HCT116 (cell line): ENCODE results near the gene FRAT2. TPM values are rescaled to one million over a fixed set of nuclear protein-coding genes. Genes with fewer than 3 reads are reported as not detected.

Source experiments
- ATAC-seq: fragments of 200-7000 bp; cut with Tn5 transposase; 2 replicates; pipeline ENCODE4 v1.9.1; 2020; ENCODE audit warnings: mild to moderate bottlenecking, moderate library complexity
- Bru-seq: library from RNA; stranded (reverse); fragments of 400-500 nt; gene quantifications from one replicate; lab custom pipeline; 2021; lab: Mats Ljungman, UMichigan
- BruChase-seq, 2 experiments: library from RNA; stranded (reverse); fragments of 400-500 nt; gene quantifications; one replicate each; lab custom pipeline; 2021; lab: Mats Ljungman, UMichigan
- BruUV-seq: library from RNA; stranded (reverse); fragments of 400-500 nt; replicated peaks from 2 replicates; lab custom pipeline; 2021; lab: Mats Ljungman, UMichigan
- CTCF ChIA-PET: fragments of 300-600 bp; sonication (Branson Sonifier 250); formaldehyde crosslinking; loops from one replicate; lab custom pipeline; 2021; ENCODE audit warnings: antibody characterized with exemption; lab: Charles Lee
- POLR2A ChIA-PET: fragments of 300-600, 350-600 bp; sonication (Branson Sonifier 250); formaldehyde crosslinking; loops from one replicate; lab custom pipeline; 2021; ENCODE audit warnings: antibody characterized with exemption; lab: Charles Lee
- RAD21 ChIA-PET, 2 experiments: fragments of 300-600 bp; sonication (Branson Sonifier 250); formaldehyde crosslinking; loops; one replicate each; lab custom pipeline; 2023; ENCODE audit warnings: low total read pairs in 2 of 2; ENCODE audit not compliant: uncharacterized antibody in 2 of 2, unreplicated experiment in 2 of 2, low non-redundant PET in 1 of 2; lab: Charles Lee
- DNase-seq: peaks from one replicate; pipeline ENCODE4 v3.0.0-alpha.2; 2010; ENCODE audit warnings: low read depth, low spot score
- H2AFZ ChIP-seq: fragments of 200-600 bp; shearing (Covaris generic), sonication (generic); 2 replicates; pipeline ENCODE4 v1.6.1; 2017; ENCODE audit warnings: low read depth, mixed run types, mixed read lengths, antibody characterized with exemption, low read length; ENCODE audit not compliant: poor library complexity, severe bottlenecking
- H3K27ac ChIP-seq: 2 replicates; pipeline ENCODE4 v1.5.1; 2012; ENCODE audit warnings: low read depth, low read length
- H3K27me3 ChIP-seq: fragments of 200-600 bp; sonication (generic); 2 replicates; pipeline ENCODE4 v1.6.1; 2016; ENCODE audit warnings: mixed run types, low read length, mixed read lengths; ENCODE audit not compliant: insufficient read depth
- H3K36me3 ChIP-seq, 2 experiments: fragments of 200-500 bp in 1 of 2; fragments of 200-600 bp in 1 of 2; sonication (Bioruptor generic) in 1 of 2; sonication (generic) in 1 of 2; 2 replicates each; pipeline versions ENCODE4 v1.5.1 to v1.6.1; 2014 to 2016; ENCODE audit warnings: low read length in 2 of 2, inconsistent platforms in 1 of 2, mixed read lengths in 1 of 2, mixed run types in 1 of 2; ENCODE audit not compliant: insufficient read depth in 2 of 2, control insufficient read depth in 1 of 2
- H3K4me1 ChIP-seq, 2 experiments: fragments of 200-600 bp in 1 of 2; sonication (generic) in 1 of 2; 2 replicates each; pipeline versions ENCODE4 v1.5.1 to v1.6.1; 2012 to 2017; ENCODE audit warnings: low read length in 2 of 2, inconsistent platforms in 1 of 2, mild to moderate bottlenecking in 1 of 2, mixed read lengths in 1 of 2, mixed run types in 1 of 2, moderate library complexity in 1 of 2; ENCODE audit not compliant: insufficient read depth in 2 of 2, control insufficient read depth in 1 of 2
- H3K4me2 ChIP-seq: fragments of 200-600 bp; sonication (generic); 2 replicates; pipeline ENCODE4 v1.6.1; 2017; ENCODE audit warnings: mixed run types, low read length, mixed read lengths
- H3K4me3 ChIP-seq, 2 experiments: fragments of 200-600 bp in 1 of 2; sonication (generic) in 1 of 2; replicated peaks in 1 of 2; 2 replicates each; pipeline ENCODE4 v1.5.1; 2011 to 2016; ENCODE audit warnings: low read length in 2 of 2, control low read depth in 1 of 2, low read depth in 1 of 2, mild to moderate bottlenecking in 1 of 2, mixed read lengths in 1 of 2, mixed run types in 1 of 2
- H3K79me2 ChIP-seq: fragments of 200-600 bp; sonication (generic); 2 replicates; pipeline ENCODE4 v1.6.1; 2017; ENCODE audit warnings: mild to moderate bottlenecking, mixed run types, low read length, moderate library complexity, mixed read lengths; ENCODE audit not compliant: insufficient read depth
- H3K9ac ChIP-seq: fragments of 200-600 bp; sonication (generic); 2 replicates; pipeline ENCODE4 v1.6.1; 2016; ENCODE audit warnings: low read length, mixed read lengths
- H3K9me2 ChIP-seq: fragments of 200-600 bp; sonication (generic), shearing (Covaris generic); 2 replicates; pipeline ENCODE4 v1.6.1; 2017; ENCODE audit warnings: mixed run types, mild to moderate bottlenecking, moderate library complexity; ENCODE audit not compliant: insufficient read depth
- H3K9me3 ChIP-seq, 2 experiments: fragments of 200-500 bp in 1 of 2; fragments of 200-600 bp in 1 of 2; sonication (Bioruptor generic) in 1 of 2; sonication (generic) in 1 of 2; 2 replicates each; pipeline ENCODE4 v1.6.1; 2014 to 2017; ENCODE audit warnings: low read length in 2 of 2, mixed read lengths in 2 of 2, inconsistent platforms in 1 of 2, low read depth in 1 of 2, mild to moderate bottlenecking in 1 of 2, mixed run types in 1 of 2, moderate library complexity in 1 of 2; ENCODE audit not compliant: control insufficient read depth in 1 of 2, insufficient read depth in 1 of 2
- H4K20me1 ChIP-seq: fragments of 200-600 bp; sonication (generic), shearing (Covaris generic); 2 replicates; pipeline ENCODE4 v1.6.1; 2017; ENCODE audit warnings: mixed run types, mild to moderate bottlenecking, moderate library complexity; ENCODE audit not compliant: insufficient read depth
- EGR1 ChIP-seq: IDR thresholded peaks from 2 replicates; pipeline ENCODE4 v1.6.1; 2012; ENCODE audit warnings: low read depth
- JUND ChIP-seq: IDR thresholded peaks from 2 replicates; pipeline ENCODE4 v1.6.1; 2012
- POLR2A ChIP-seq: IDR thresholded peaks from 2 replicates; pipeline ENCODE4 v1.7.0; 2011; ENCODE audit warnings: borderline replicate concordance; ENCODE audit not compliant: insufficient read depth, insufficient read length; ENCODE audit errors: extremely low read depth
- POLR2AphosphoS5 ChIP-seq: IDR thresholded peaks from 2 replicates; pipeline ENCODE4 v1.6.1; 2011; ENCODE audit warnings: mild to moderate bottlenecking, low read depth, low read length, moderate library complexity
- SIN3A ChIP-seq: IDR thresholded peaks from 2 replicates; pipeline ENCODE4 v1.6.1; 2012; ENCODE audit warnings: low read depth
- SP1 ChIP-seq: IDR thresholded peaks from 2 replicates; pipeline ENCODE4 v1.6.1; 2012; ENCODE audit warnings: low read depth
- TCF7L2 ChIP-seq: IDR thresholded peaks from 2 replicates; pipeline ENCODE4 v1.7.0; 2011; ENCODE audit warnings: borderline replicate concordance, inconsistent platforms; ENCODE audit not compliant: insufficient read depth, insufficient read length; ENCODE audit errors: extremely low read depth
- ZFX ChIP-seq: fragments of 450-650 bp; IDR thresholded peaks from 2 replicates; pipeline ENCODE4 v1.6.1; 2017
- intact Hi-C: fragments of 100-400 bp; cut with micrococcal nuclease; formaldehyde crosslinking; loops from 2 replicates; pipeline ENCODE4 v1.10.0; 2022
- long read RNA-seq: library from polyadenylated mRNA; unstranded; transcript quantifications from one replicate; pipeline ENCODE4 v2.0.0, GENCODE V29; 2021; ENCODE audit not compliant: unreplicated experiment
- polyA plus RNA-seq: library from polyadenylated mRNA; unstranded; fragments of >200 nt; gene quantifications from 2 replicates; pipeline ENCODE4 v1.2.1, GENCODE V29; 2012; ENCODE audit warnings: missing spikeins
- total RNA-seq: library from RNA; stranded (reverse); gene quantifications from one replicate; pipeline ENCODE4 v1.2.1, GENCODE V29; 2021; ENCODE audit not compliant: unreplicated experiment
- TF ChIP-seq, protein P1 (sequence below): IDR thresholded peaks from 2 replicates; pipeline ENCODE4 v1.6.1; 2011; ENCODE audit warnings: mild to moderate bottlenecking, low read length, moderate library complexity; ENCODE audit not compliant: insufficient replicate concordance; ENCODE audit errors: extremely low read depth
- TF ChIP-seq, protein P2 (sequence below): IDR thresholded peaks from 2 replicates; pipeline ENCODE4 v1.6.1; 2012
- TF ChIP-seq, protein P3 (sequence below): IDR thresholded peaks from 2 replicates; pipeline ENCODE4 v1.6.1; 2012

FRAT2 gene, protein sequence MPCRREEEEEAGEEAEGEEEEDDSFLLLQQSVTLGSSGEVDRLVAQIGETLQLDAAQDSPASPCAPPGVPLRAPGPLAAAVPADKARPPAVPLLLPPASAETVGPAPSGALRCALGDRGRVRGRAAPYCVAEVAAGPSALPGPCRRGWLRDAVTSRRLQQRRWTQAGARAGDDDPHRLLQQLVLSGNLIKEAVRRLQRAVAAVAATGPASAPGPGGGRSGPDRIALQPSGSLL
- total RNA-seq (10.7 TPM), Bru-seq, nascent RNA (percentile 59 among the genes with signal in this experiment), BruChase-seq, experiment 1, labeled RNA remaining after a 6-hour chase (percentile 22 among the genes with signal in this experiment), BruChase-seq, experiment 2, labeled RNA remaining after a 2-hour chase (percentile 76 among the genes with signal in this experiment)
- polyA plus RNA-seq = 4.3 and 4.7 TPM in 2 replicates
- long read RNA-seq, transcript FRAT2-201 (1 exons, 2,213 nt) = major isoform, 65 of 65 reads
- long read RNA-seq, partial matches to known transcripts = 0 of 65 reads
- long read RNA-seq, other reads (novel, unspliced or antisense) = 0 of 65 reads

DNA sequence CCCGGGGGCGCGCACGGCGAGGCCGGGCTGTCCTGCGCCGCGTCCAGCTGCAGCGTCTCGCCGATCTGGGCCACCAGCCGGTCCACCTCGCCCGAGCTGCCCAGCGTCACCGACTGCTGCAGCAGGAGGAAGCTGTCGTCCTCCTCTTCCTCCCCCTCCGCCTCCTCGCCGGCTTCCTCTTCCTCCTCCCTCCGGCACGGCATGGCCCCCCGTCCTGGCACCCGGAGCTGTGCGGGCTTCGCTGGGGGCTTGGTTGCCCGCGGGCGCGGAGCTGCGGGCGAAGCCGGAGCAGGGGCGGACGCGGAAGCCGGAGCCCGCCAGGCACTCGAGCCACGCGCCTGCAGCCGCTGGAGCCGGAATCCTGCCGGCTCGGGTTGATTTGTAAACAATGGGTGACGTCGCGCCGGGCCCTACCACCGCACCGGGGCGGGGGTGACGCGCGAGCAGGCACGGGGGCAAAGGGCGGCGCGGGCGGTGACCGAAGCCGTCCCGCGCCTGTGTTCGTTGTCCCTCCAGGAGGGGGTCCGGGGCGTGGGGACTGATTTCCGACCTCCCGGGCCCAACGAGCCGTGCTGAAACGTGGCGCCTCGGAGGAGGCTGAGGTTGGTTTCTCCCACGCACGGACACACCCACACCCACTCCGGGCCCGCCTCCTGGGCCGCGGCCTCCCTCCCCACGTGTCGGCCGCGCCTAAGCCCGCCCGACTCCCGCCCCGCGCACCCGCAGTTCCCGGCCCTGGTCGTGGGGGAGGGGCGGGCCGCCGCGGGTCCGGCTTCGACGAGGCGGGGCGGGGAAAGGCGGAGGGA lies at the start of gene FRAT2:
Gene FRAT2 (minus strand): TSS at position 360 of the 806 bp plus-strand sequence. CDS start 157 bp downstream, at position 203.
- Histone ChIP-seq H3K36me3 (no peaks in the 10 kb centered on the region), H3K4me3 (peak within 1 kb of the TSS; percentile 56 to 69), H3K9me2 (no peaks in the 10 kb centered on the region), H3K27me3 (no peaks in the 10 kb centered on the region), H3K4me1 (peaks cover 23 to 33% of the 10 kb centered on the region in 2 experiments), H4K20me1 (no peaks in the 10 kb centered on the region), H3K79me2 (no peaks in the 10 kb centered on the region), H3K9me3 (no peaks in the 10 kb centered on the region), H3K4me2 (peak within 1 kb of the TSS; percentile 87), H3K9ac (peak within 1 kb of the TSS; percentile 74), H2AFZ (peak within 1 kb of the TSS; percentile 82), H3K27ac (peak within 1 kb of the TSS; percentile 87)
- ATAC-seq = peak; percentile 92
- RAD21 ChIA-PET = interaction anchor here in 1 of 2 experiments (0.6 kb wide), 1 partner anchor 808 kb away, joined by 3 read pairs; no protein-coding TSS in a partner anchor
- TF ChIP-seq, protein P1, sequence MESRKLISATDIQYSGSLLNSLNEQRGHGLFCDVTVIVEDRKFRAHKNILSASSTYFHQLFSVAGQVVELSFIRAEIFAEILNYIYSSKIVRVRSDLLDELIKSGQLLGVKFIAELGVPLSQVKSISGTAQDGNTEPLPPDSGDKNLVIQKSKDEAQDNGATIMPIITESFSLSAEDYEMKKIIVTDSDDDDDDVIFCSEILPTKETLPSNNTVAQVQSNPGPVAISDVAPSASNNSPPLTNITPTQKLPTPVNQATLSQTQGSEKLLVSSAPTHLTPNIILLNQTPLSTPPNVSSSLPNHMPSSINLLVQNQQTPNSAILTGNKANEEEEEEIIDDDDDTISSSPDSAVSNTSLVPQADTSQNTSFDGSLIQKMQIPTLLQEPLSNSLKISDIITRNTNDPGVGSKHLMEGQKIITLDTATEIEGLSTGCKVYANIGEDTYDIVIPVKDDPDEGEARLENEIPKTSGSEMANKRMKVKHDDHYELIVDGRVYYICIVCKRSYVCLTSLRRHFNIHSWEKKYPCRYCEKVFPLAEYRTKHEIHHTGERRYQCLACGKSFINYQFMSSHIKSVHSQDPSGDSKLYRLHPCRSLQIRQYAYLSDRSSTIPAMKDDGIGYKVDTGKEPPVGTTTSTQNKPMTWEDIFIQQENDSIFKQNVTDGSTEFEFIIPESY = no peak
- TF ChIP-seq SP1 = peak; percentile 64
- peak; percentile 76 for TF ChIP-seq EGR1
- peak; percentile 70 for TF ChIP-seq POLR2AphosphoS5
- TF ChIP-seq POLR2A = no peak
- TF ChIP-seq SIN3A = peak; percentile 91
- TF ChIP-seq JUND = peak; percentile 81
- TF ChIP-seq, protein P2, sequence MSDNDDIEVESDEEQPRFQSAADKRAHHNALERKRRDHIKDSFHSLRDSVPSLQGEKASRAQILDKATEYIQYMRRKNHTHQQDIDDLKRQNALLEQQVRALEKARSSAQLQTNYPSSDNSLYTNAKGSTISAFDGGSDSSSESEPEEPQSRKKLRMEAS = peak; percentile 95
- peak; percentile 45 for TF ChIP-seq ZFX
- TF ChIP-seq, protein P3, sequence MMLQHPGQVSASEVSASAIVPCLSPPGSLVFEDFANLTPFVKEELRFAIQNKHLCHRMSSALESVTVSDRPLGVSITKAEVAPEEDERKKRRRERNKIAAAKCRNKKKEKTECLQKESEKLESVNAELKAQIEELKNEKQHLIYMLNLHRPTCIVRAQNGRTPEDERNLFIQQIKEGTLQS = no peak
- peak; percentile 49 for TF ChIP-seq TCF7L2
- intact Hi-C loops = no loop called here
- no TSS peak for BruUV-seq
- POLR2A ChIA-PET = no interaction called here
- DNase-seq = peak; percentile 79
- CTCF ChIA-PET = no interaction called here
